HCT116 (cell line): ENCODE measurements around the gene LINS1. TPM values are rescaled to one million over a fixed set of nuclear protein-coding genes. Genes with fewer than 3 reads are reported as not detected.

Source experiments
- ATAC-seq: fragments of 200-7000 bp; cut with Tn5 transposase; 2 replicates; pipeline ENCODE4 v1.9.1; 2020; ENCODE audit warnings: mild to moderate bottlenecking, moderate library complexity
- BruUV-seq: library from RNA; stranded (reverse); fragments of 400-500 nt; replicated peaks from 2 replicates; lab custom pipeline; 2021; lab: Mats Ljungman, UMichigan
- CTCF ChIA-PET: fragments of 300-600 bp; sonication (Branson Sonifier 250); formaldehyde crosslinking; loops from one replicate; lab custom pipeline; 2021; ENCODE audit warnings: antibody characterized with exemption; lab: Charles Lee
- POLR2A ChIA-PET: fragments of 300-600, 350-600 bp; sonication (Branson Sonifier 250); formaldehyde crosslinking; loops from one replicate; lab custom pipeline; 2021; ENCODE audit warnings: antibody characterized with exemption; lab: Charles Lee
- RAD21 ChIA-PET, 2 experiments: fragments of 300-600 bp; sonication (Branson Sonifier 250); formaldehyde crosslinking; loops; one replicate each; lab custom pipeline; 2023; ENCODE audit warnings: low total read pairs in 2 of 2; ENCODE audit not compliant: uncharacterized antibody in 2 of 2, unreplicated experiment in 2 of 2, low non-redundant PET in 1 of 2; lab: Charles Lee
- DNase-seq: peaks from one replicate; pipeline ENCODE4 v3.0.0-alpha.2; 2010; ENCODE audit warnings: low read depth, low spot score
- H2AFZ ChIP-seq: fragments of 200-600 bp; shearing (Covaris generic), sonication (generic); 2 replicates; pipeline ENCODE4 v1.6.1; 2017; ENCODE audit warnings: low read depth, mixed run types, mixed read lengths, antibody characterized with exemption, low read length; ENCODE audit not compliant: poor library complexity, severe bottlenecking
- H3K27ac ChIP-seq: 2 replicates; pipeline ENCODE4 v1.5.1; 2012; ENCODE audit warnings: low read depth, low read length
- H3K27me3 ChIP-seq: fragments of 200-600 bp; sonication (generic); 2 replicates; pipeline ENCODE4 v1.6.1; 2016; ENCODE audit warnings: mixed run types, low read length, mixed read lengths; ENCODE audit not compliant: insufficient read depth
- H3K36me3 ChIP-seq, 2 experiments: fragments of 200-500 bp in 1 of 2; fragments of 200-600 bp in 1 of 2; sonication (Bioruptor generic) in 1 of 2; sonication (generic) in 1 of 2; 2 replicates each; pipeline versions ENCODE4 v1.5.1 to v1.6.1; 2014 to 2016; ENCODE audit warnings: low read length in 2 of 2, inconsistent platforms in 1 of 2, mixed read lengths in 1 of 2, mixed run types in 1 of 2; ENCODE audit not compliant: insufficient read depth in 2 of 2, control insufficient read depth in 1 of 2
- H3K4me1 ChIP-seq, 2 experiments: fragments of 200-600 bp in 1 of 2; sonication (generic) in 1 of 2; 2 replicates each; pipeline versions ENCODE4 v1.5.1 to v1.6.1; 2012 to 2017; ENCODE audit warnings: low read length in 2 of 2, inconsistent platforms in 1 of 2, mild to moderate bottlenecking in 1 of 2, mixed read lengths in 1 of 2, mixed run types in 1 of 2, moderate library complexity in 1 of 2; ENCODE audit not compliant: insufficient read depth in 2 of 2, control insufficient read depth in 1 of 2
- H3K4me2 ChIP-seq: fragments of 200-600 bp; sonication (generic); 2 replicates; pipeline ENCODE4 v1.6.1; 2017; ENCODE audit warnings: mixed run types, low read length, mixed read lengths
- H3K4me3 ChIP-seq, 2 experiments: fragments of 200-600 bp in 1 of 2; sonication (generic) in 1 of 2; replicated peaks in 1 of 2; 2 replicates each; pipeline ENCODE4 v1.5.1; 2011 to 2016; ENCODE audit warnings: low read length in 2 of 2, control low read depth in 1 of 2, low read depth in 1 of 2, mild to moderate bottlenecking in 1 of 2, mixed read lengths in 1 of 2, mixed run types in 1 of 2
- H3K79me2 ChIP-seq: fragments of 200-600 bp; sonication (generic); 2 replicates; pipeline ENCODE4 v1.6.1; 2017; ENCODE audit warnings: mild to moderate bottlenecking, mixed run types, low read length, moderate library complexity, mixed read lengths; ENCODE audit not compliant: insufficient read depth
- H3K9ac ChIP-seq: fragments of 200-600 bp; sonication (generic); 2 replicates; pipeline ENCODE4 v1.6.1; 2016; ENCODE audit warnings: low read length, mixed read lengths
- H3K9me2 ChIP-seq: fragments of 200-600 bp; sonication (generic), shearing (Covaris generic); 2 replicates; pipeline ENCODE4 v1.6.1; 2017; ENCODE audit warnings: mixed run types, mild to moderate bottlenecking, moderate library complexity; ENCODE audit not compliant: insufficient read depth
- H3K9me3 ChIP-seq, 2 experiments: fragments of 200-500 bp in 1 of 2; fragments of 200-600 bp in 1 of 2; sonication (Bioruptor generic) in 1 of 2; sonication (generic) in 1 of 2; 2 replicates each; pipeline ENCODE4 v1.6.1; 2014 to 2017; ENCODE audit warnings: low read length in 2 of 2, mixed read lengths in 2 of 2, inconsistent platforms in 1 of 2, low read depth in 1 of 2, mild to moderate bottlenecking in 1 of 2, mixed run types in 1 of 2, moderate library complexity in 1 of 2; ENCODE audit not compliant: control insufficient read depth in 1 of 2, insufficient read depth in 1 of 2
- H4K20me1 ChIP-seq: fragments of 200-600 bp; sonication (generic), shearing (Covaris generic); 2 replicates; pipeline ENCODE4 v1.6.1; 2017; ENCODE audit warnings: mixed run types, mild to moderate bottlenecking, moderate library complexity; ENCODE audit not compliant: insufficient read depth
- CEBPB ChIP-seq: IDR thresholded peaks from 2 replicates; pipeline ENCODE4 v1.6.1; 2012; ENCODE audit warnings: low read depth
- JUND ChIP-seq: IDR thresholded peaks from 2 replicates; pipeline ENCODE4 v1.6.1; 2012
- MAX ChIP-seq: IDR thresholded peaks from 2 replicates; pipeline ENCODE4 v1.6.1; 2012
- POLR2A ChIP-seq: IDR thresholded peaks from 2 replicates; pipeline ENCODE4 v1.7.0; 2011; ENCODE audit warnings: borderline replicate concordance; ENCODE audit not compliant: insufficient read depth, insufficient read length; ENCODE audit errors: extremely low read depth
- POLR2AphosphoS5 ChIP-seq: IDR thresholded peaks from 2 replicates; pipeline ENCODE4 v1.6.1; 2011; ENCODE audit warnings: mild to moderate bottlenecking, low read depth, low read length, moderate library complexity
- REST ChIP-seq: IDR thresholded peaks from 2 replicates; pipeline ENCODE4 v1.6.1; 2012; ENCODE audit warnings: low read depth
- SIN3A ChIP-seq: IDR thresholded peaks from 2 replicates; pipeline ENCODE4 v1.6.1; 2012; ENCODE audit warnings: low read depth
- SP1 ChIP-seq: IDR thresholded peaks from 2 replicates; pipeline ENCODE4 v1.6.1; 2012; ENCODE audit warnings: low read depth
- intact Hi-C: fragments of 100-400 bp; cut with micrococcal nuclease; formaldehyde crosslinking; loops from 2 replicates; pipeline ENCODE4 v1.10.0; 2022
- total RNA-seq: library from RNA; stranded (reverse); gene quantifications from one replicate; pipeline ENCODE4 v1.2.1, GENCODE V29; 2021; ENCODE audit not compliant: unreplicated experiment

LINS1 gene
- total RNA-seq, 1 experiment from 2014 or later: 14.7 TPM

- peak; percentile 18; the same call in 1 of the 2 replicates for ATAC-seq
- POLR2A ChIA-PET: no interaction called here
- Histone ChIP-seq H3K9ac (no peak overlapping the region), H3K4me3 (no peak overlapping the region), H2AFZ (no peak overlapping the region), H4K20me1 (no peaks in the 10 kb centered on the region), H3K9me3 (no peaks in the 10 kb centered on the region), H3K79me2 (peaks cover 50% of the 10 kb centered on the region), H3K4me2 (0 out of 2 replicates have a peak overlapping the region, but pooled peaks have one; percentile 17), H3K27ac (no peak overlapping the region), H3K4me1 (peaks cover 0 to 14% of the 10 kb centered on the region in 2 experiments; a peak in 2 of 4 replicates), H3K27me3 (no peaks in the 10 kb centered on the region), H3K36me3 (0 out of 4 replicates have a peak, but pooled peaks cover 0 to 2% of the 10 kb centered on the region in 2 experiments), H3K9me2 (no peaks in the 10 kb centered on the region)
- no TSS peak for BruUV-seq
- RAD21 ChIA-PET: no interaction called here
- DNase-seq: no peak
- no peak for TF ChIP-seq POLR2A
- TF ChIP-seq SIN3A: no peak
- TF ChIP-seq POLR2AphosphoS5: no peak
- TF ChIP-seq JUND: no peak
- no peak for TF ChIP-seq REST
- TF ChIP-seq MAX: no peak
- TF ChIP-seq CEBPB: no peak
- no peak for TF ChIP-seq SP1
- CTCF ChIA-PET: interaction anchor here (1.1 to 2.1 kb wide), 2 partner anchors 237 to 283 kb away, joined by 5 to 6 read pairs; partner anchors contain the start of gene LRRK1
- intact Hi-C loops: no loop called here
Observed at GRCh38 chr15:100635406-100636071, 33.6 kb upstream of the LINS1 start.
